Right atrium auricular region (tissue), 2 donors: Measurements from ENCODE around the gene KIAA1217. TPM values are rescaled to one million over a fixed set of nuclear protein-coding genes. Genes with fewer than 3 reads are reported as not detected.
A peak's percentile ranks its signal among the peaks of the same experiment; 100 is the strongest.

ENCODE experiments used
- DNase-seq: peaks from one replicate; pipeline ENCODE4 v3.0.0-alpha.2; 2019; ENCODE audit warnings: low spot score
- H3K27ac ChIP-seq, 2 donors: fragments of 200-600 bp; sonication (generic); 1 replicate in 1 of 2; 2 replicates in 1 of 2; pipeline ENCODE4 v1.5.1; 2016 to 2019
- H3K27me3 ChIP-seq, 2 donors: fragments of 200-600 bp; sonication (generic); one replicate each; pipeline versions ENCODE4 v1.5.1 to v1.6.0; 2017 to 2019
- H3K36me3 ChIP-seq: fragments of 200-600 bp; sonication (generic); one replicate; pipeline ENCODE4 v1.5.1; 2016
- H3K4me1 ChIP-seq, 2 donors: fragments of 200-600 bp; sonication (generic); one replicate each; pipeline versions ENCODE4 v1.5.1 to v1.6.0; 2017 to 2019
- H3K4me3 ChIP-seq, 2 donors: fragments of 200-600 bp; sonication (generic); 1 replicate in 1 of 2; 2 replicates in 1 of 2; pipeline ENCODE4 v1.5.1; 2017 to 2019; ENCODE audit warnings: mild to moderate bottlenecking in 1 of 2, moderate library complexity in 1 of 2
- H3K9me3 ChIP-seq, 2 donors: fragments of 200-600 bp; sonication (generic); one replicate each; pipeline ENCODE4 v1.5.1; 2019
- total RNA-seq, 2 donors: library from RNA; depleted of rRNA; stranded (reverse); fragments of >200 nt; gene quantifications; one replicate each; pipeline ENCODE4 v1.1.0, GENCODE V29; 2016
- TF ChIP-seq, protein P1 (sequence below), 2 donors: fragments of 200-600 bp; sonication (generic); IDR thresholded peaks; one replicate each; pipeline ENCODE4 v1.5.1; 2019; ENCODE audit warnings: antibody characterized with exemption in 2 of 2

Gene KIAA1217
- total RNA-seq, 2 donors from 2014 or later: 24.0 to 33.3 TPM

DNA sequence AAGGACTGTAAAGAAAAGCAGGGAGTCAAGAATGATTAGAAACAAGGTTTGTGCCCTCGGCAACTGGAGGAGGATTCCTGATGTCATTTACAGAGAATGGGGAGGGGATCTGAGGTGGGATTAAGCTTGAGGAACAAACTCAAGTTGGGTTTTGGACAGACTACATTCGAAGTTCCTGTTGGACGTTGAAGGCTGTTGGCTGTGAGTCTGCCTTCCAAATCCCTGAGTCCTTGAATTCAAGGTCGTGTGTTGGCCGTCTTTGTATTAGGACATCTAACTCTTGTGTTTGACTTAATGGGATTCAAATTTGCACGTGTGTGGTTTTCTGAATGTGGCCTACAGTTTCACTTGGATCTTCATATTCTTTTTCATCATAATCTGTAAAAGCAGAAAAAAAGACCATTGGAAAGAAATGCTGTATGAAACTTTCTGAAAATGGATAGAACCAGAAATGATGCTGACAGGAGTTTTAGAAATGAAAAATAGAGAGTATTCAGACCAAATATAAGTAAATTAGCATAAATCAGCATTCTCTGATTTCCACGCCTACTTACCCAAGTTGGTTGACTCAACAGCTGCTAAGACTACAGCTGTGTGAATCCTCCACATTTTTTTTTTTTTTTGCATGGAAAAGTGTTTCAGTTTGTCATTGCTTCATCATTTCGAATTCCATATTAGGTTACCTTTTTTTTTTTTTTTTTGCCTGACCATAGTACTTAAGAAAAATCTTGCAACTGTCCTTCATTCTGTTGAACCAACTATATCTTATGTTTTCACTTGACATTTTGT is 94.8 kb downstream of the KIAA1217 start:
- no peaks in the 10 kb centered on the region for H3K9me3 ChIP-seq
- H3K27ac ChIP-seq: peak overlapping the region in 1 of 2 donors; percentile 33
- H3K4me3 ChIP-seq: no peak overlapping the region
- DNase-seq: no peak
- TF ChIP-seq, protein P1, sequence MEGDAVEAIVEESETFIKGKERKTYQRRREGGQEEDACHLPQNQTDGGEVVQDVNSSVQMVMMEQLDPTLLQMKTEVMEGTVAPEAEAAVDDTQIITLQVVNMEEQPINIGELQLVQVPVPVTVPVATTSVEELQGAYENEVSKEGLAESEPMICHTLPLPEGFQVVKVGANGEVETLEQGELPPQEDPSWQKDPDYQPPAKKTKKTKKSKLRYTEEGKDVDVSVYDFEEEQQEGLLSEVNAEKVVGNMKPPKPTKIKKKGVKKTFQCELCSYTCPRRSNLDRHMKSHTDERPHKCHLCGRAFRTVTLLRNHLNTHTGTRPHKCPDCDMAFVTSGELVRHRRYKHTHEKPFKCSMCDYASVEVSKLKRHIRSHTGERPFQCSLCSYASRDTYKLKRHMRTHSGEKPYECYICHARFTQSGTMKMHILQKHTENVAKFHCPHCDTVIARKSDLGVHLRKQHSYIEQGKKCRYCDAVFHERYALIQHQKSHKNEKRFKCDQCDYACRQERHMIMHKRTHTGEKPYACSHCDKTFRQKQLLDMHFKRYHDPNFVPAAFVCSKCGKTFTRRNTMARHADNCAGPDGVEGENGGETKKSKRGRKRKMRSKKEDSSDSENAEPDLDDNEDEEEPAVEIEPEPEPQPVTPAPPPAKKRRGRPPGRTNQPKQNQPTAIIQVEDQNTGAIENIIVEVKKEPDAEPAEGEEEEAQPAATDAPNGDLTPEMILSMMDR (IDR thresholded peaks at IDR 0.05): no peak
- peaks cover 0 to 45% of the 10 kb centered on the region in 2 donors for H3K4me1 ChIP-seq
- no peaks in the 10 kb centered on the region for H3K36me3 ChIP-seq
- H3K27me3 ChIP-seq: no peaks in the 10 kb centered on the region

DNA sequence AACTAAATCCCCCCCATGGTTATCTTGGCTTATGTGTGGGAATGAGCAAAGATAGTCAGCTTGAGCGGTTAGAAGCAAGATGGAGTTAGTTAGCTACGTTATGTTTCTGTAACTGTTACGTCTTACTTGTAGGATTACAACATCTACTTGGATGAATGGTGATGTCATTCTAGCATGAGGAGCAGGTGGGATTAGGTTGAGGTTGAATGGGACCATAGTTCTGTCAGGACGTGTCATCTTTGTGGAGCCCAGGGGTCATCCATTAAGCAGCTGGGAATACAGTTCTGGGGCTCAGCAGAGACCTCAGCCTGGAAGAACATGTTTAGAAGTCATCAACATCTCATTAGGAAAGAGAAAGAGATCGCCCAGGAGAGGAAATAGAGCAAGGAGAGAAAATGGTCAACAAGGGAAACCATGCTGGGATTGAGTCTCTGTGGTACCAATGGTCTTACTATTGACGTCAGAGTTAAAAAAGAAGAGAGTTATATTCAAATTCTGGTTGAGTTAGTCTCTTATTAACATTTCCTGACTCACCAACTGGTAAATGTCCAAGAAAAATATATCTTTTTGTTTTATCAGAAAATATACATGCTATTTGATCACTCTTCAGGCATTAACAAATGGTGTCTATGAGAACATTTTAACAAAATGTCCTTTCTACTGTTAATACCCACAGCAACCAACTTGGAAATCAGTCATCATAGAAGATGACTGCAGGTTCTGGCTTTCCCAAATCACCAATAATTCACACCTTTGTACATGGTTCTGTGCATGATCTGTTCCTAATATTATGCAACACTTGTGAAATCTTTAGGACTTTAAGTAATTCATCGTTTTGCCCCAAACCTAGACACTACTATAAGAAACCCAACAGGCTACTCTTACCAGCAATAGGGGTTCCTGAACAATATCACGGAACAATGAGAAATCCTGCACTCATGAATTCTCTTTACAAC is 96.9 kb downstream of the KIAA1217 start:
- TF ChIP-seq, protein P1 (IDR thresholded peaks at IDR 0.05): no peak
- peaks cover 0 to 55% of the 10 kb centered on the region in 2 donors for H3K4me1 ChIP-seq
- peak overlapping the region; percentile 70 to 82 for H3K27ac ChIP-seq
- no peaks in the 10 kb centered on the region for H3K27me3 ChIP-seq
- no peak for DNase-seq
- peak overlapping the region in 1 of 2 donors; percentile 20 for H3K4me3 ChIP-seq
- no peaks in the 10 kb centered on the region for H3K36me3 ChIP-seq
- H3K9me3 ChIP-seq: no peaks in the 10 kb centered on the region

DNA sequence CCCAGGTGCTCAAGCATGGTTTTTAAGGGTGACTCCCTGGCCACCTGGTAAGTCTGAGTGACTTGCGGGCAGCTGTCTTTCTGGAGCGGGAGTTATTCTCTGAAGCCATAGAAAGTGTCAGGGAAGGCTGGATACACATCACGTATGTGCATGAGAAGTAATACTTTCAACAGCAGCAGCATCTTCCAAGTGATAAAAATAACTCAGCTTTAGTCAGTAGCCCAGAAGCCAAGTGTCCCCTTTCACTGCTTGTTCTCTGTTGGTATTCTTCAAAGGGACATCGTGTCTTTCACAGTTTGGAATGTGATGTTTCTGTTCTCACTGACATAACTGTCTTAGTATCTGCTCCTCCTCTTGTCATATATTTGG is 97.6 kb downstream of the KIAA1217 start:
- H3K4me1 ChIP-seq: peaks cover 0 to 55% of the 10 kb centered on the region in 2 donors
- DNase-seq: no peak
- peak overlapping the region in 1 of 2 donors; percentile 20 for H3K4me3 ChIP-seq
- peak overlapping the region; percentile 70 to 82 for H3K27ac ChIP-seq
- TF ChIP-seq, protein P1 (IDR thresholded peaks at IDR 0.05): no peak
- no peaks in the 10 kb centered on the region for H3K36me3 ChIP-seq
- no peaks in the 10 kb centered on the region for H3K27me3 ChIP-seq
- H3K9me3 ChIP-seq: no peaks in the 10 kb centered on the region

DNA sequence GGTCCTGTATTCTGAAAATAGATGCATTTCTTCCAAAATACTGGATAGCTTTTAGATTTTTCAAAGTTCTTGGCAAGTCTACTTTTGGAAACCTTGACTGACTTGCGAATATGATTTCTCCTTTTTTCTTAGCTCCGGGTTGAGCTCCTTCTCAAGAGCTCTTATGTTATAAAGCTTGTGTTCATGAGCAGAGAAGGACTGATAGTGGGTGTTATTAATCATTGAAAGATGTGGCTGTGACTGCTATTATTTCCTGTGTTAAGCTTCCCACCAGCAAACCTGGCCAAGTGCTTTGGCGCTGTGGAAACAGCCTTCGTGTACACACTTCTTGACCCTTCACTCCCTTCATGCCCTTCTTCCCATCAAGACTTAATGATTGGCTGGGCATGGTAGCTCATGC is 98.2 kb downstream of the KIAA1217 start:
- Histone ChIP-seq H3K9me3 (no peaks in the 10 kb centered on the region), H3K27me3 (no peaks in the 10 kb centered on the region), H3K36me3 (no peaks in the 10 kb centered on the region), H3K27ac (peak overlapping the region; percentile 70 to 82), H3K4me3 (no peak overlapping the region), H3K4me1 (peaks cover 0 to 55% of the 10 kb centered on the region in 2 donors)
- no peak for DNase-seq
- TF ChIP-seq, protein P1 (IDR thresholded peaks at IDR 0.05): no peak

DNA sequence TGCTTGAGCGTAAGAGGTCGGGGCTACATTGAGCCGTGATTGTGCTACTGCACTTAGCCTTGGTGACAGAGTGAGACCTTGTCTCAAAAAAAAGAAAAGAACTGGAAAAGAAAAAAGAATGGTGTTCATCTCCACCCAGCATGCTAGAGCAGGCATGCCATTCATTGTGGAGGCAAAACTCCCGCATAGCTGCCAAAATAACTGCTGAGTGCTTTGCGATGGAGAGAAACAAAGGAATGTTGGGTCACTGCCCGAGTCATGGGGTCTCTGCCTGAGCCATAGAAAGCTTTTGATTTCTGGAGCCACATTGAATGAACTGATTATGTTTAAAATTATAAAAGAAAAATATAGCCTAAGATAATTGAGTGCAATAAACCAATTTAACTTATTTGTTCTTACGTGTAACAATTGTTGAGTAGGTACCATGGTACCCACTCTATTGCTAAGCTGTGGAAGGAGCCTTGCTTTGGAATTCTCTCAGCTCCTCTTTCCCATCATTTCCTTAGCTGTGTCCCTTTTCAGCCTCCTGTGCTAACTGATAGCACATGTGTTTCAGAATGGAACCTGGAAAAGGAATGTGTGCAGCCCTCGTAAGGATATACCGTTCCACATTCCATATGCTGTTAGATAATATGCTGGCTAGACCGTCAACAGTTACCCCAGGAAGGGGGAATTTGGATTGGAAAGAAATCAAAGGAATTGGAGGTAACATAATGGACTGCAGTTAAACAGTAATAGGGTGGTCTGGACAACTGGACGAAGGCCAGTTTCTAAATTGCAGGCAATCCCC is 99.0 kb downstream of the KIAA1217 start:
- Histone ChIP-seq H3K9me3 (no peaks in the 10 kb centered on the region), H3K4me3 (no peak overlapping the region), H3K27ac (peak overlapping the region; percentile 70 to 82), H3K27me3 (no peaks in the 10 kb centered on the region), H3K4me1 (peaks cover 0 to 55% of the 10 kb centered on the region in 2 donors), H3K36me3 (no peaks in the 10 kb centered on the region)
- DNase-seq: no peak
- TF ChIP-seq, protein P1 (IDR thresholded peaks at IDR 0.05): no peak
